Measurements from ENCODE around the gene SLC16A1.

Gene SLC16A1

GRCh38 chr1:112869895-112870294, 86.1 kb downstream of the SLC16A1 start:
- peaks cover 10% of the 10 kb centered on the region for H3K4me1 ChIP-seq (ENCODE audit: low read length)
- no peak overlapping the region for H3K9ac ChIP-seq (ENCODE audit: low read length)
- TF ChIP-seq, protein P1, sequence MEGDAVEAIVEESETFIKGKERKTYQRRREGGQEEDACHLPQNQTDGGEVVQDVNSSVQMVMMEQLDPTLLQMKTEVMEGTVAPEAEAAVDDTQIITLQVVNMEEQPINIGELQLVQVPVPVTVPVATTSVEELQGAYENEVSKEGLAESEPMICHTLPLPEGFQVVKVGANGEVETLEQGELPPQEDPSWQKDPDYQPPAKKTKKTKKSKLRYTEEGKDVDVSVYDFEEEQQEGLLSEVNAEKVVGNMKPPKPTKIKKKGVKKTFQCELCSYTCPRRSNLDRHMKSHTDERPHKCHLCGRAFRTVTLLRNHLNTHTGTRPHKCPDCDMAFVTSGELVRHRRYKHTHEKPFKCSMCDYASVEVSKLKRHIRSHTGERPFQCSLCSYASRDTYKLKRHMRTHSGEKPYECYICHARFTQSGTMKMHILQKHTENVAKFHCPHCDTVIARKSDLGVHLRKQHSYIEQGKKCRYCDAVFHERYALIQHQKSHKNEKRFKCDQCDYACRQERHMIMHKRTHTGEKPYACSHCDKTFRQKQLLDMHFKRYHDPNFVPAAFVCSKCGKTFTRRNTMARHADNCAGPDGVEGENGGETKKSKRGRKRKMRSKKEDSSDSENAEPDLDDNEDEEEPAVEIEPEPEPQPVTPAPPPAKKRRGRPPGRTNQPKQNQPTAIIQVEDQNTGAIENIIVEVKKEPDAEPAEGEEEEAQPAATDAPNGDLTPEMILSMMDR (IDR thresholded peaks at IDR 0.05; ENCODE audit: low read depth, low read length): no peak
- no peak for TF ChIP-seq EZH2phosphoT487 (IDR thresholded peaks at IDR 0.05; ENCODE audit: low read depth)
- no peak overlapping the region for H3K4me3 ChIP-seq (ENCODE audit: low read length)
- no peaks in the 10 kb centered on the region for H3K27me3 ChIP-seq (ENCODE audit: low read depth, low read length)
- no peak overlapping the region for H2AFZ ChIP-seq (ENCODE audit: low read depth, low read length)
- no peak overlapping the region for H3K4me2 ChIP-seq (ENCODE audit: low read length)
- H3K27ac ChIP-seq (ENCODE audit: low read length): no peak overlapping the region
- no peaks in the 10 kb centered on the region for H3K79me2 ChIP-seq (ENCODE audit: low read length)
- H4K20me1 ChIP-seq (ENCODE audit: insufficient read depth, low read length): no peaks in the 10 kb centered on the region
- no peaks in the 10 kb centered on the region for H3K9me3 ChIP-seq (ENCODE audit: insufficient read depth, low read length)
- H3K36me3 ChIP-seq (replicated peaks; ENCODE audit: low read depth, low read length): no peaks in the 10 kb centered on the region

DNA sequence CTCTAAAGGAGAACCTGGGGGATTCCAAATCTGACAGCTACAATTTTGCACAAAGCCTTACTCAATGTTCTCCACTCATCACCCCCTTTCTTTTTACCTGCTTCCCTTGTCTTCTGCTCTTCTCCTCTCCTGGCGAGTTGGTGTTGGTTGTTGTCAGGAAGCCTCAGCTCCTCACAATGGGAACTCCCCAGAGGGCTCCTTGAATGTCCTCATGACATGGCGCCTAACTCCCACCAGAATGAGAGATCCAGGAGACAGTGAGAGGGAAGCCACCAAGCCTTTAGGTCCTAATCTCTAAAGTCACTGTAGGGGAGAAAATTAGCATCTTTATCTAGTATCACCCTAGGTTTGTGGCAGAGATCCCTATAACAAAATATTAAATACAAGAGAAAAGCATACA, 87.8 kb downstream of the SLC16A1 start:
- H3K27ac ChIP-seq (ENCODE audit: low read length): no peak overlapping the region
- H3K9me3 ChIP-seq (ENCODE audit: insufficient read depth, low read length): no peaks in the 10 kb centered on the region
- no peak overlapping the region for H3K4me3 ChIP-seq (ENCODE audit: low read length)
- no peak overlapping the region for H3K4me2 ChIP-seq (ENCODE audit: low read length)
- H4K20me1 ChIP-seq (ENCODE audit: insufficient read depth, low read length): no peaks in the 10 kb centered on the region
- no peaks in the 10 kb centered on the region for H3K36me3 ChIP-seq (replicated peaks; ENCODE audit: low read depth, low read length)
- H2AFZ ChIP-seq (ENCODE audit: low read depth, low read length): no peak overlapping the region
- peaks cover 3% of the 10 kb centered on the region; the same call in 1 of the 2 replicates for H3K4me1 ChIP-seq (ENCODE audit: low read length)
- H3K27me3 ChIP-seq (ENCODE audit: low read depth, low read length): no peaks in the 10 kb centered on the region
- H3K79me2 ChIP-seq (ENCODE audit: low read length): no peaks in the 10 kb centered on the region
- H3K9ac ChIP-seq (ENCODE audit: low read length): no peak overlapping the region
- TF ChIP-seq, protein P1 (IDR thresholded peaks at IDR 0.05; ENCODE audit: low read depth, low read length): no peak
- no peak for TF ChIP-seq EZH2phosphoT487 (IDR thresholded peaks at IDR 0.05; ENCODE audit: low read depth)

DNA sequence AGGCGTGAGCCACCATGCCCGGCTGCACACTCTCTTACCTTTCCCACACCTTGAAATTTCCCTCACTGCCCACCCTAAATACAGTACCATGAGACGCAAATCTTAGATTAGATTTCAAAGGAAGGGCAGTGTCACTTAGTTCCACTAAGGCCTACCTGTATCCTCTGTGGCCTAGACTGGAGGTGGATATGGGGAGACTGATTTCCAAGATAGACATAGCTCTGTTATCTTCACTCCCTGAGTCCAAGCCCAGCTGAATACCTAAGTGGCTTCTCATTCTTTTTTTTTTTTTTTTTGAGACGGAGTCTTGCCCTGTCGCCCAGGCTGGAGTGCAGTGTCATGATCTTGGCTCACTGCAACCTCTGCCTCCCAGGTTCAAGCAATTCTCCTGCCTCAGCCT, 89.0 kb downstream of the SLC16A1 start:
- H3K9ac ChIP-seq (ENCODE audit: low read length): no peak overlapping the region
- no peaks in the 10 kb centered on the region for H3K79me2 ChIP-seq (ENCODE audit: low read length)
- no peaks in the 10 kb centered on the region for H3K9me3 ChIP-seq (ENCODE audit: insufficient read depth, low read length)
- no peak overlapping the region for H3K27ac ChIP-seq (ENCODE audit: low read length)
- H4K20me1 ChIP-seq (ENCODE audit: insufficient read depth, low read length): no peaks in the 10 kb centered on the region
- no peaks in the 10 kb centered on the region for H3K27me3 ChIP-seq (ENCODE audit: low read depth, low read length)
- TF ChIP-seq, protein P1 (IDR thresholded peaks at IDR 0.05; ENCODE audit: low read depth, low read length): no peak
- no peak for TF ChIP-seq EZH2phosphoT487 (IDR thresholded peaks at IDR 0.05; ENCODE audit: low read depth)
- no peak overlapping the region for H2AFZ ChIP-seq (ENCODE audit: low read depth, low read length)
- H3K4me3 ChIP-seq (ENCODE audit: low read length): no peak overlapping the region
- H3K4me2 ChIP-seq (ENCODE audit: low read length): no peak overlapping the region
- H3K4me1 ChIP-seq (ENCODE audit: low read length): no peaks in the 10 kb centered on the region
- no peaks in the 10 kb centered on the region for H3K36me3 ChIP-seq (replicated peaks; ENCODE audit: low read depth, low read length)

- no peaks in the 10 kb centered on the region for H3K4me1 ChIP-seq (ENCODE audit: low read length)
- H4K20me1 ChIP-seq (ENCODE audit: insufficient read depth, low read length): no peaks in the 10 kb centered on the region
- no peaks in the 10 kb centered on the region for H3K27me3 ChIP-seq (ENCODE audit: low read depth, low read length)
- H3K27ac ChIP-seq (ENCODE audit: low read length): no peak overlapping the region
- no peaks in the 10 kb centered on the region for H3K36me3 ChIP-seq (replicated peaks; ENCODE audit: low read depth, low read length)
- no peak overlapping the region for H3K4me2 ChIP-seq (ENCODE audit: low read length)
- no peak overlapping the region for H3K4me3 ChIP-seq (ENCODE audit: low read length)
- H3K9me3 ChIP-seq (ENCODE audit: insufficient read depth, low read length): no peaks in the 10 kb centered on the region
- TF ChIP-seq, protein P1 (IDR thresholded peaks at IDR 0.05; ENCODE audit: low read depth, low read length): no peak
- TF ChIP-seq EZH2phosphoT487 (IDR thresholded peaks at IDR 0.05; ENCODE audit: low read depth): no peak
- no peaks in the 10 kb centered on the region for H3K79me2 ChIP-seq (ENCODE audit: low read length)
- H3K9ac ChIP-seq (ENCODE audit: low read length): no peak overlapping the region
- no peak overlapping the region for H2AFZ ChIP-seq (ENCODE audit: low read depth, low read length)
Observed at GRCh38 chr1:112866151-112866550, 89.8 kb downstream of the SLC16A1 start.
